HuH-7 (cell line): ENCODE measurements around the gene ALDH1A3.
"Not testable (repeated sequence)": the region's sequence is repeated elsewhere in the genome, so short reads cannot be mapped to it uniquely, and the experiment has no call there.

Source experiments
- DNase-seq: peaks from one replicate; pipeline ENCODE4 v3.0.0; 2011; ENCODE audit warnings: low spot score

Gene ALDH1A3

GRCh38 chr15:100879464-100880138 lies at the start of gene ALDH1A3:
ALDH1A3 (plus strand) TSS chr15:100879831; CDS start chr15:100879908, 77 bp downstream.
- no peak for DNase-seq

GRCh38 chr15:100831467-100831866 lies 48.2 kb upstream of the ALDH1A3 start:
- no peak for DNase-seq

- DNase-seq = no peak
Observed at GRCh38 chr15:100832149-100832942, 47.3 kb upstream of the ALDH1A3 start.

DNA sequence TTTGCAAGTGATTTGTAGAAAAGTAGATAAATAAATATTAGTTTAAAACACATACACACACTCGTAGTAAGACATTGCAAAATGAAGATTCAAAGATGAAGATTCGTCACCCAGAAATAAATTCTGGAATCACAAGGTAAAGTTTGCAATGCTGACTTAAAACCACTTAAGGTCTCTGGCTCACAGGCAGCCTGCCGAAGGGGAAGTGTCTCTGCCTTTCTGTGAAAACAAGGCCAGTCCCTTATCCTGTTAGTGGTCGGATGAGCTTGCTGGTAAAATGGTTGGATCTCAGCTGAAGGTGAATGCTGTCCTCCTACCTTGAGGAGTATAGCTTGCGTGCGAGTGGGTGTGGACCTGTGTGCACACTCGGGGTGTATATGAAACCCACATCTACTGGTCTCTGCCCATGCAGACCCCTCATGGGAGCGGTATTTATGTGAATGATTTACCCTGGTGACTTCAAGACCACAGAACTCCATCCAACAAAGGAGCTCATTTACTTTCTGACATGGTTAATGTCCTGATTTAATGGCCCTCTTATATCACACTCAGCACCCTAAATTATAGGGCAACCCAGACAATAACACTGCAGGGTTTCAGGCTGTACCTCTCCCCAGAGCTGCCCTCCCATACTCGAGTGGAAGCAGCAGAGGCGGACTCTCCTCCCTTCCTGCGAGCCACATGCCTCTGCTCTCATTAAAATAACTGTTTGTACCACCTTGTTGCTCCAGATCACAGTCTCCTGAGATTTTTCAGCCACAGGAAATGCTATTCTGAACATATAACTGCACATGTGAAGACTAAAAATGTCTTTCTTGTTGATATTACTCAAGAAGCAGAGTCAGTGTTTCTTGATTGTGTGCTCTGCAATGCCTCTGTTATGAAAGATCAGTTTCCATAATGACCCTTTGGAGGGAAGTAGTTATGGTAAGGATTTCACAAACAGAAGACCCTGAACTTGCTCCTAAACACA lies 45.9 kb upstream of the ALDH1A3 start:
- DNase-seq = no peak

DNA sequence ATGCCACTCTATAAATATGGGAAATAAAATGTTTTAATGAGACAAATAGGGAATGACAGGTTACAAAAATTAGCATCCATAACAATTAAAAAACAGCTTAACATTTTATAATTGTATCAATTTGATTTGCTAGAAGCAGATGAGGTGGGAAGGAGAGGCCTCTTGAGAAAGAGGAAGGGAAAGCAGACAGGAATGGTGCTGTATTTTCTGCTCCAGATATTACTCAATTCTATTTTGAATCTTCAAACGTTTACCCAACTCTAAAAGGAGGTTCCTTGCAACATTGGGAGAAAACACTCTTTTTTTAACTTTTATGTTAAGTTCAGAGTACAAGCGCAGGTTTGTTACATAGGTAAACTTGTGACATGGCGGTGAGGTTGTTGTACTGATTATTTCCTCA lies 44.9 kb upstream of the ALDH1A3 start:
- DNase-seq = no peak

GRCh38 chr15:100835636-100836035 lies 44.0 kb upstream of the ALDH1A3 start:
- DNase-seq = no peak

- DNase-seq = no peak
Observed at GRCh38 chr15:100836501-100836900, 43.1 kb upstream of the ALDH1A3 start.

GRCh38 chr15:100841426-100841825 lies 38.2 kb upstream of the ALDH1A3 start:
- no peak for DNase-seq

DNA sequence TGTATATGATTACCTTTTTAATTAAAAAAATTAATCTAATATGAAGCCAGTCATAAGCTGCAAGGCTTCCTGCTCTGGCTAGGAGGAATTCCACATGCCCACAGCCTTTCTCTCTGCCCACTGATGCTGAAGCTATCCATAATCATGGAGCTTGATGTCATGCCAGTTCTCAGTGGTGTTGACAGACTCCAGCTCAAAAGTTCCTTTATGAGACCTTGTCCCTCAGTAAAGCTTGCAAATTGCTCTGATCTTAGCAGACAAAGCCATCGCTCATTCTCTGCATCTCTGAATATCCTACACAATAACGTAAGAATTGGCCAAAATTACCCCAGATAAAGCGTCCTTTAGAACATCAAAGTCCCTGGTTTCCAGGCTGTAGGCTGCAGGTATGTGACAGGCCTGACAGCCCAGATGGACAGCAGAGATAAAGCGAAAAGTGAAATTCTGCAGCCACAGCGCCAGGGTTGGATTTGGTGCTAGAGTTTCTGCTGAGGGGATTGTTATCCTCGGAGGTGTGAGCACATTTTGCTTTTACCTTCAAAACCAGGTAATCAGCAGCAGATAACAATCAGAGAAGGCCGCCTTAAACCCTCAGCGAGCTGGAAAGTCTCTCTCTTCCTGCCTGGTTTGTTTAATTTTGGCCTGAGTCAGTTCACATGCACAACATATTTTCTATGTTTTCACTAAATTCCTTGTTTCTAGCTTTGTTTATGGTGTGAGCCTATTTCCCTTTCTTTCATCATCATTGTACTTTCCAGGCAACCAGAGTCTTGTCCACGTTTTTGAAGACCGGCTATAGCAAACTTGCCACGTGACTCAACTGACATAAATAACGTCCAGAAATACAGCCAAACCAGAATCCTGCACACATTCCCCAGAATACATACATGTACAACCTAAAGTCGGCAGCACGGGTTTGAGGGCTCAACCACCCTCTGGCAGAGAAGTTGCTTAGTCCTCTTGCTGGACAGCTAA lies 36.6 kb upstream of the ALDH1A3 start:
- DNase-seq = no peak

GRCh38 chr15:100844167-100844566 lies 35.5 kb upstream of the ALDH1A3 start:
- DNase-seq = no peak

GRCh38 chr15:100844778-100845177 lies 34.9 kb upstream of the ALDH1A3 start:
- no peak for DNase-seq

- DNase-seq = no peak
Observed at GRCh38 chr15:100847194-100847593, 32.4 kb upstream of the ALDH1A3 start.

DNA sequence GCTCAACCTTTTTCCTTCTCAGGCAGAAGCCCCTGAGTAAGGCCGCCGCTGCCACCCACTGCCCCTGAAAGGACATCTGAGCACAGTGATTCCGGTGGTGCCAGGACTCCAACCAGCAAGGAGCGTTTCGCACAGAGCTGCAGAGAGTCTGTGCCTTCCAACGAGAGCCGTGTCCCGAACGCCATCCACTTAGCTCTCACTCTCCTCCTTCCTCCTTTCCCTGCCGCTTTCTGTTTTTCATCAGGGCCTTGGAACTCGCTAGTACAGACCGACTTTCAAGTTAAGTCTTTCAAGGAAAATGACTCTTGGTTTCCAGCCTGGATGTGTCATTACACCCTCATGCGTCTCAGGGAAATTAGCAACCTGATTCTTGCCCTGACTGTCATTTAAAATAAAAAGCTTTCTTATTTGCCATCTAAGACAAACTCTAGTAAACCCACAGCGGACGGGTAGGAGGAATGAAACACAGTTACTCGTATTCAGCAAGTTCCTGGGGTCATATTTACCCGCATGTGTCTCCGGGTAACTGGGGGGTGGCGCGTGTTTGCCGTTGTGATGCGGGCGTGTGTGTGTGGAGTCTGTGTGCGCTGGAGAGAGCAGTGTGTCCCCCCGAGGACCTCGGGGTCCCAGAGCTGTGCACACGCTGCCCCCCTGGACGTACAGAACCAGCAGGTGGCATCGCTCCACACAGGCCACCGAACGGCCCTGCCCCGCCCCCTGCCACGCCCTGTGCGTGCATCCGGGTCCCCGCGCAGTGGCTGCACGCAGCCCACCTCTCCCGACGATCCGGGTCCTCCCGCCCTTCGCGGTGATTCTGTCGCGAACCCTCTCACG lies 30.4 kb upstream of the ALDH1A3 start:
- no peak for DNase-seq

DNA sequence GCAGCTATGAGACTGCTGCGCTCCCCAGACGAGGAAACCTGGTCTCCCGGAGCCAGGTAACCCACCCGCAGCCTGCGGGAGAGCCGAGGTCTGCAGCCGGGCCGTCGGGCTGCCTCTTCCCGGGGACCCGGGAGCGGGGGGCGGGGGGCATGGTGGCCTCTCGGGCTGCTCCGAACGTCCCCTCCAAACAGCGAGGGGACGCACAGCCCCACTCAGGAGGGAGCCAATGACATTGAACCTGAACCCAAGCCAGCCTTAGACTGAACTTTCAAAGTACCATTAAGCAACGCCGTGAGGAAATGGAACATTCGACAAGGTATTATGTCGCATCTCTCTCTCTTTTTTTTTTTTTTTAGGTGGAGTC lies 29.8 kb upstream of the ALDH1A3 start:
- DNase-seq = no peak

GRCh38 chr15:100851428-100852015 lies 28.1 kb upstream of the ALDH1A3 start:
- DNase-seq = not testable (repeated sequence)

DNA sequence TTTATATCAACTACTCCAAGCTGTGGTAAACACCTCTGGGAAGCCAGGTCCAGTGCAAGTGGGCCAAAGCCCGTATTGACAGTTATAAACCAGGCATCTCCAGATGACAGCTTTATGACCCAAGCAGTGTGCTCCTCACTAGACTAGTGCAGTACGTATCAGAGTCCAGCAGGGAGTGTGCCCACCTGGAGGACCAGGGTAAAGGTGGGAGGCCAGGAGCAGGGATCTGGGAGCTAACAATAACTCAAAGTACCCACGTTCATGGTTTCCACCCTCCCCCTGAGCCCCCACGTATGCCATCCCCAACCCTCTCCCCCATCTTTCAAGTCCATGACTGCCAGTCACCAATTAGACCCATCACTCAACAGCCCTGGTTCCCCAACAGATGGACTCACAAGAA lies 27.0 kb upstream of the ALDH1A3 start:
- no peak for DNase-seq

DNA sequence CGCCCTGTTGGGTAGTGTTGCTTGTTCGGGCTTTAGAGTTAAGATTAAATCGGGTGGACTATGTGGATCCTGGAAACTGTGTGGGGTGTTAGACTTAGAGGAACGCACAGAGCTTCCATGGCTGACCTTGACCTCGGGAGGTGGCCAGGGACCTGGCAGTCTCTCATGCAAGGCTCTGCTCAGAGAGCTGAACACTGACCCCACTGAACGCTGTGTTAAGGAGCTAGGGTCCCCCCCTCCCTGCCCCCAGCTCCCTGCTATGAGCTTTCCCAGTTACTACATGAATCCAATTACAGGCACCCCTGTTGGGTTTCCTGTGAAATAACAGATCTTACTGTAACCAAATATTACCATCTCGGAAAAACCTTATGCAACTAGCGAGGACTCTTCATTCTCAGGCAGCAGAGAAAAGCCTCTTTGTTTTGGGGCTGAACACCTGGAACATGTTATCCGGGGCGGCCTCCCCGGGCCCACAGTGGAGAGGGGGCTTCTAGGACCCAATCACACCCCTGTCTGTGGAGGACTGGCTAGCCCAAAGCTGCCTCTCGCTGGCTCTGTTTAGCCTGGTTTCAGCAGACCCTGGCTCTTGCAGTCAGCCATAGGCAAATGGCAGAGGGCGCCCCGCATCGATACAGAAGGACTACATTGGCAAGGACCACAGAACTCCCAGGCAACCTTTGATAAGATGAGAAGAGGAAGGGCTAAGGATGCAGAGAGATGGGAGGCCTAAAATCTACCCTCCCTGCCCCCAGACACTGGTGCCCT lies 25.8 kb upstream of the ALDH1A3 start:
- no peak for DNase-seq

DNA sequence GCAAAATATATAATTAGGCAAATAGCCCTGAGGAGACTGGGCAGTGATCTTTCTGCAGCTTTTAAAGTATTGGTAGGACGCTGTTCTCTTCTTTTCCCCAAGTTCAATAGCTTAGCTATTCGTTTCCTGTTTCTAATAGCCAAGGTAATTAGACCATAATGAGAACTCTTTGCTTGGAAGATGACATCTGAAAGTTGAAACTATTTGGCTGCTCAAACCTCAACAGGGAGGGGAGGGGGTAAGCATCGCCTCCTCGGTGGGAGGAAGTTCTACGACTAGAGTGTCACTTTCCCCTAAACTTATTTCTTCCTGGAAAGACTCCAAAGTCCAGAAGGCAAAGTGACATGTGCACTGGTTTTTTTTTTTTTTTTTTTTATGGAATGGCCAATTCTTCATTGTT lies 22.8 kb upstream of the ALDH1A3 start:
- no peak for DNase-seq

GRCh38 chr15:100858294-100858693 lies 21.3 kb upstream of the ALDH1A3 start:
- no peak for DNase-seq
